K562 (cell line): ENCODE data around the gene LAMTOR1.

Experiments
- ATF7 ChIP-seq: fragments of 450-650 bp; IDR thresholded peaks from 2 replicates; pipeline ENCODE4 v1.7.1; 2014; ENCODE audit warnings: mild to moderate bottlenecking, moderate library complexity
- CEBPB ChIP-seq: fragments of 450-650 bp; IDR thresholded peaks from 2 replicates; pipeline ENCODE4 v1.6.1; 2016; ENCODE audit warnings: missing genetic modification characterization, missing compliant biosample characterization
- FOXK1 ChIP-seq: sonication (generic); formaldehyde crosslinking; IDR thresholded peaks from 2 replicates; pipeline ENCODE4 v1.8.0; 2022; ENCODE audit warnings: missing genetic modification reagents, mild to moderate bottlenecking, borderline replicate concordance
- GTF2F1 ChIP-seq: IDR thresholded peaks from 2 replicates; pipeline ENCODE4 v1.6.1; 2011; ENCODE audit warnings: low read depth, low read length, improper control_type of control experiment
- HMGXB4 ChIP-seq: sonication (generic); formaldehyde crosslinking; IDR thresholded peaks from 2 replicates; pipeline ENCODE4 v1.8.1; 2023; ENCODE audit warnings: mild to moderate bottlenecking, missing genetic modification reagents
- HNRNPH1 ChIP-seq: fragments of 200-400 bp; formaldehyde crosslinking; optimal IDR thresholded peaks from 2 replicates; pipeline ENCODE3; 2017; ENCODE audit warnings: low read depth, mild to moderate bottlenecking, low read length, moderate library complexity
- NFYB ChIP-seq: IDR thresholded peaks from 2 replicates; pipeline ENCODE4 v1.6.1; 2011; ENCODE audit warnings: mild to moderate bottlenecking, moderate library complexity; ENCODE audit not compliant: insufficient read length; ENCODE audit errors: extremely low read depth
- POLR2AphosphoS5 ChIP-seq: IDR thresholded peaks from 2 replicates; pipeline ENCODE4 v1.6.1; 2011; ENCODE audit warnings: mild to moderate bottlenecking, low read depth, low read length, moderate library complexity; ENCODE audit not compliant: control insufficient read depth, insufficient read depth
- RB1 ChIP-seq: fragments of 450-650 bp; IDR thresholded peaks from 2 replicates; pipeline ENCODE4 v1.6.1; 2017; ENCODE audit warnings: low read depth, mild to moderate bottlenecking
- RCOR1 ChIP-seq, 2 experiments: IDR thresholded peaks; 2 replicates each; pipeline ENCODE4 v1.6.1; 2012; ENCODE audit warnings: low read depth in 2 of 2, low read length in 2 of 2, borderline replicate concordance in 1 of 2, improper control_type of control experiment in 1 of 2
- SRF ChIP-seq, 2 experiments: fragments of 250-450, 450-650 bp in 1 of 2; sonication (Bioruptor Pico) in 1 of 2; sonication (generic) in 1 of 2; formaldehyde crosslinking; IDR thresholded peaks; 2 replicates each; pipeline versions ENCODE4 v1.5.0 to v1.5.1; 2020 to 2022; ENCODE audit warnings: mild to moderate bottlenecking in 1 of 2, missing genetic modification reagents in 1 of 2
- ZNF444 ChIP-seq: fragments of 250-450 bp; sonication (Bioruptor Pico); IDR thresholded peaks from 2 replicates; pipeline ENCODE4 v1.4.0; 2020; ENCODE audit warnings: mild to moderate bottlenecking, moderate library complexity
- ZNF512 ChIP-seq: IDR thresholded peaks from 2 replicates; pipeline ENCODE4 v1.6.1; 2016; ENCODE audit warnings: missing genetic modification characterization, missing compliant biosample characterization
- TF ChIP-seq, protein P1 (sequence below), 3 experiments: IDR thresholded peaks in 2 of 3; conservative IDR thresholded peaks in 1 of 3; 2 replicates each; pipeline ENCODE4 v1.5.1; 2011 to 2012; ENCODE audit warnings: low read length in 3 of 3, mild to moderate bottlenecking in 3 of 3, control low read depth in 2 of 3, improper control_type of control experiment in 1 of 3, inconsistent platforms in 1 of 3, low read depth in 1 of 3, mixed read lengths in 1 of 3, moderate library complexity in 1 of 3; ENCODE audit not compliant: insufficient read depth in 2 of 3

DNA sequence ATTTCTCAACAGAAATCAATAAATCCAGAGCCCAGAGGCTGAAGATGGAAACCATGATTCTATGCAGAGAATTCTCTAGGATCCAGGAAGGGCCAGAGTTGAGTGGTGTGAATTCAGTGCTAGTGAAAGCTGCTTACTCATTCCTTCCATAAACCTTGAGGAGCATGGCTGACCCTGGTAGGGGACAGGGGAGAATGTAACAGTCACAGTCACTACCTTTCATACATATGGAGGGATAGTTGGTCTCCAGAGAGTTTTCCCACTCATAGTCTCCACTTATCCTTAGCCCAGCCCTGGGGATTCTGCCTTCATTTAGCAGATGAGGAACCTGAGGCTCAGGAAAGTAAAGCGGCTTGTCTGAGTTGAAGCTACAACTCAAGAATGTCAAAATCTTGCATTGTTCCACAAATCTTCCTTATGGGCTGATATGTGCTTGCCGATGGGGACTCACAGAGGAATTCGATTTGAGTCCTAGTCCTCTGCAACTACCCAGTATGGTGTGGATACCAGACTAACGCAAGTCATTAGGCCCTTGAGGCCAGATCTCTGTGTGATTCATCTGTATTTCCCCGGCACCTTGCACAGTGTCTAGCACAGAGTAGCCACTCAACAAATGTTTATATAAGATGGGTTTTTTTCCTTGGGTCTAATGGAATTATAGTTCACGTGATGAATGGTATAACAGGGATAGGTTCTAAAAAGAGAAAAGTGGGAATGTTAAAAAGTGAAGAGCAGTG lies 13.1 kb upstream of the LAMTOR1 start:
- TF ChIP-seq HMGXB4: no peak
- TF ChIP-seq CEBPB (tag): no peak
- TF ChIP-seq ATF7: no peak
- no peak for TF ChIP-seq ZNF444
- TF ChIP-seq, protein P1, sequence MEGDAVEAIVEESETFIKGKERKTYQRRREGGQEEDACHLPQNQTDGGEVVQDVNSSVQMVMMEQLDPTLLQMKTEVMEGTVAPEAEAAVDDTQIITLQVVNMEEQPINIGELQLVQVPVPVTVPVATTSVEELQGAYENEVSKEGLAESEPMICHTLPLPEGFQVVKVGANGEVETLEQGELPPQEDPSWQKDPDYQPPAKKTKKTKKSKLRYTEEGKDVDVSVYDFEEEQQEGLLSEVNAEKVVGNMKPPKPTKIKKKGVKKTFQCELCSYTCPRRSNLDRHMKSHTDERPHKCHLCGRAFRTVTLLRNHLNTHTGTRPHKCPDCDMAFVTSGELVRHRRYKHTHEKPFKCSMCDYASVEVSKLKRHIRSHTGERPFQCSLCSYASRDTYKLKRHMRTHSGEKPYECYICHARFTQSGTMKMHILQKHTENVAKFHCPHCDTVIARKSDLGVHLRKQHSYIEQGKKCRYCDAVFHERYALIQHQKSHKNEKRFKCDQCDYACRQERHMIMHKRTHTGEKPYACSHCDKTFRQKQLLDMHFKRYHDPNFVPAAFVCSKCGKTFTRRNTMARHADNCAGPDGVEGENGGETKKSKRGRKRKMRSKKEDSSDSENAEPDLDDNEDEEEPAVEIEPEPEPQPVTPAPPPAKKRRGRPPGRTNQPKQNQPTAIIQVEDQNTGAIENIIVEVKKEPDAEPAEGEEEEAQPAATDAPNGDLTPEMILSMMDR (IDR thresholded peaks at IDR 0.05 in 2 of 3, conservative IDR thresholded peaks at IDR 0.05 in 1 of 3; ENCODE audit: insufficient read depth in 2 of 3, low read depth in 1 of 3, low read length in 3 of 3): no peak
- TF ChIP-seq POLR2AphosphoS5: no peak
- TF ChIP-seq HNRNPH1: no peak
- no peak for TF ChIP-seq RCOR1 (IDR thresholded peaks at IDR 0.05; ENCODE audit: borderline replicate concordance in 1 of 2, low read depth in 2 of 2, low read length in 2 of 2)
- TF ChIP-seq NFYB: no peak
- no peak for TF ChIP-seq ZNF512 (tag)
- no peak for TF ChIP-seq RB1
- TF ChIP-seq GTF2F1: no peak
- TF ChIP-seq SRF (CRISPR knock-in tag; IDR thresholded peaks at IDR 0.05): no peak
- no peak for TF ChIP-seq FOXK1 (CRISPR knock-in tag)
